Measurements from ENCODE around the gene PAPPA2. TPM values are rescaled to one million over a fixed set of nuclear protein-coding genes. Genes with fewer than 3 reads are reported as not detected.

The PAPPA2 gene
- total and polyA plus RNA-seq, 2 donors (not counting 1 experiment from before 2014, with no cell fraction given) = not detected

GRCh38 chr1:176803596-176803995 is 340.6 kb downstream of the PAPPA2 start:
- Histone ChIP-seq H3K9ac (ENCODE audit: low read length) (no peak overlapping the region), H3K36me3 (replicated peaks in 1 of 2; ENCODE audit: control extremely low read depth in 1 of 2, control insufficient read depth in 1 of 2, extremely low read depth in 1 of 2, insufficient read depth in 2 of 2, low read length in 1 of 2) (no peaks in the 10 kb centered on the region), H2AFZ (ENCODE audit: insufficient read depth, low read depth, low read length, poor library complexity, severe bottlenecking) (no peak overlapping the region), H3K4me1 (ENCODE audit: control insufficient read depth in 2 of 2, insufficient read depth in 2 of 2, low read length in 2 of 2) (no peaks in the 10 kb centered on the region), H3K79me2 (ENCODE audit: control insufficient read depth, insufficient read depth, low read length) (no peaks in the 10 kb centered on the region), H3K27ac (ENCODE audit: low read length in 2 of 2) (no peak overlapping the region), H3K4me2 (replicated peaks; ENCODE audit: low read depth, low read length, poor library complexity, severe bottlenecking) (no peak overlapping the region), H3K9me3 (ENCODE audit: control extremely low read depth in 1 of 3, control insufficient read depth in 2 of 3, insufficient read depth in 1 of 3, low read length in 2 of 3) (peaks cover 0 to 1% (median 0%) of the 10 kb centered on the region in 3 donors), H4K20me1 (ENCODE audit: control insufficient read depth, insufficient read depth, low read length, poor library complexity, severe bottlenecking) (no peaks in the 10 kb centered on the region), H3K4me3 (ENCODE audit: control extremely low read depth in 1 of 5, extremely low read depth in 1 of 5, insufficient read depth in 1 of 5, low read depth in 2 of 5, low read length in 4 of 5) (no peak overlapping the region), H3K27me3 (replicated peaks in 1 of 4; ENCODE audit: control extremely low read depth in 1 of 4, control insufficient read depth in 3 of 4, insufficient read depth in 4 of 4, low read length in 3 of 4) (peaks cover 0 to 3% (median 0%) of the 10 kb centered on the region in 4 experiments)
- intact Hi-C loops (cut with micrococcal nuclease) = no loop called here
- Mint-ChIP-seq H3K9me3 (ENCODE audit: insufficient read depth) (no peaks in the 10 kb centered on the region), H3K4me3 (no peak overlapping the region), H3K27me3 (peaks cover 5% of the 10 kb centered on the region), H3K4me1 (no peaks in the 10 kb centered on the region), H3K27ac (no peak overlapping the region)
- ATAC-seq (ENCODE audit: low read depth) (no peak), DNase-seq (no peak)
- CTCF ChIA-PET = no interaction called here
- TF ChIP-seq CTCF (IDR thresholded peaks at IDR 0.05) = no peak
- TF ChIP-seq EZH2 (IDR thresholded peaks at IDR 0.05; ENCODE audit: borderline replicate concordance, insufficient read depth, low read depth, low read length, poor library complexity, severe bottlenecking) = no peak
- POLR2A ChIA-PET = no interaction called here

GRCh38 chr1:176809292-176809691 is 346.3 kb downstream of the PAPPA2 start:
- no peak overlapping the region for H3K4me3 Mint-ChIP-seq
- ChIA-PET CTCF (no interaction called here), POLR2A (no interaction called here)
- Histone ChIP-seq H3K79me2 (ENCODE audit: control insufficient read depth, insufficient read depth, low read length) (no peaks in the 10 kb centered on the region), H3K4me2 (replicated peaks; ENCODE audit: low read depth, low read length, poor library complexity, severe bottlenecking) (no peak overlapping the region), H3K4me3 (ENCODE audit: control extremely low read depth in 1 of 5, extremely low read depth in 1 of 5, insufficient read depth in 1 of 5, low read depth in 2 of 5, low read length in 4 of 5) (no peak overlapping the region), H3K27ac (ENCODE audit: low read length in 2 of 2) (no peak overlapping the region), H3K9me3 (ENCODE audit: control extremely low read depth in 1 of 3, control insufficient read depth in 2 of 3, insufficient read depth in 1 of 3, low read length in 2 of 3) (peaks cover 0 to 1% (median 0%) of the 10 kb centered on the region in 3 donors), H3K27me3 (replicated peaks in 1 of 4; ENCODE audit: control extremely low read depth in 1 of 4, control insufficient read depth in 3 of 4, insufficient read depth in 4 of 4, low read length in 3 of 4) (peaks cover 0 to 3% (median 0%) of the 10 kb centered on the region in 4 experiments), H2AFZ (ENCODE audit: insufficient read depth, low read depth, low read length, poor library complexity, severe bottlenecking) (no peak overlapping the region), H3K4me1 (ENCODE audit: control insufficient read depth in 2 of 2, insufficient read depth in 2 of 2, low read length in 2 of 2) (no peaks in the 10 kb centered on the region), H3K36me3 (replicated peaks in 1 of 2; ENCODE audit: control extremely low read depth in 1 of 2, control insufficient read depth in 1 of 2, extremely low read depth in 1 of 2, insufficient read depth in 2 of 2, low read length in 1 of 2) (no peaks in the 10 kb centered on the region), H4K20me1 (ENCODE audit: control insufficient read depth, insufficient read depth, low read length, poor library complexity, severe bottlenecking) (no peaks in the 10 kb centered on the region), H3K9ac (ENCODE audit: low read length) (no peak overlapping the region)
- no peaks in the 10 kb centered on the region for H3K4me1 Mint-ChIP-seq
- no peak overlapping the region for H3K27ac Mint-ChIP-seq
- TF ChIP-seq CTCF (IDR thresholded peaks at IDR 0.05) = no peak
- TF ChIP-seq EZH2 (IDR thresholded peaks at IDR 0.05; ENCODE audit: borderline replicate concordance, insufficient read depth, low read depth, low read length, poor library complexity, severe bottlenecking) = no peak
- 86% methylated on average over 1 of the region's 2 CpGs for WGBS (ENCODE audit: insufficient coverage)
- ATAC-seq (ENCODE audit: low read depth) (no peak), DNase-seq (no peak)
- intact Hi-C loops (cut with micrococcal nuclease) = no loop called here
- H3K9me3 Mint-ChIP-seq (ENCODE audit: insufficient read depth) = no peaks in the 10 kb centered on the region
- H3K27me3 Mint-ChIP-seq = no peaks in the 10 kb centered on the region

All from B cell (primary cell).